SU-DHL-6 (cell line): Measurements from ENCODE around the gene CLTCL1.
"Not testable (repeated sequence)": the region's sequence is repeated elsewhere in the genome, so short reads cannot be mapped to it uniquely, and the experiment has no call there.

Experiments
- H2AFZ ChIP-seq: fragments of 200-600 bp; sonication (generic); 2 replicates; pipeline ENCODE4 v1.6.1; 2014; ENCODE audit warnings: low read depth, mild to moderate bottlenecking, moderate library complexity, mixed read lengths, antibody characterized with exemption, low read length; ENCODE audit not compliant: severe bottlenecking
- H3F3A ChIP-seq: fragments of 200-600 bp; shearing (Covaris generic); 2 replicates; pipeline ENCODE4 v1.6.0; 2016; ENCODE audit warnings: antibody characterized with exemption, mild to moderate bottlenecking; ENCODE audit not compliant: insufficient read depth
- H3K27ac ChIP-seq: fragments of 200-600 bp; sonication (generic); 2 replicates; pipeline ENCODE4 v1.5.1; 2016; ENCODE audit warnings: low read depth, mild to moderate bottlenecking, low read length, moderate library complexity, mixed read lengths
- H3K27me3 ChIP-seq: fragments of 200-600 bp; sonication (generic), shearing (Covaris generic); 2 replicates; pipeline ENCODE4 v1.6.0; 2014; ENCODE audit warnings: mild to moderate bottlenecking, low read length
- H3K36me3 ChIP-seq: fragments of 200-600 bp; sonication (generic); 2 replicates; pipeline ENCODE4 v1.6.1; 2014; ENCODE audit warnings: mild to moderate bottlenecking, low read length, mixed read lengths
- H3K4me2 ChIP-seq: fragments of 300-600, 200-600 bp; shearing (Covaris generic), sonication (generic); 2 replicates; pipeline ENCODE4 v1.6.0; 2014; ENCODE audit warnings: low read length, low read depth, mild to moderate bottlenecking; ENCODE audit not compliant: poor library complexity, severe bottlenecking
- H3K4me3 ChIP-seq: fragments of 200-600 bp; sonication (generic); 2 replicates; pipeline ENCODE4 v1.5.1; 2014; ENCODE audit warnings: antibody characterized with exemption, low read length, mild to moderate bottlenecking, mixed read lengths; ENCODE audit not compliant: insufficient read depth, poor library complexity, severe bottlenecking
- H3K79me2 ChIP-seq: fragments of 200-600 bp; sonication (generic); 2 replicates; pipeline ENCODE4 v1.6.1; 2014; ENCODE audit warnings: mild to moderate bottlenecking, low read length, moderate library complexity; ENCODE audit not compliant: insufficient read depth
- H3K9ac ChIP-seq: fragments of 200-600 bp; sonication (generic); 2 replicates; pipeline ENCODE4 v1.7.0; 2014; ENCODE audit warnings: mild to moderate bottlenecking, low read length
- H3K9me2 ChIP-seq: fragments of 200-600 bp; sonication (generic); replicated peaks from 2 replicates; pipeline ENCODE4 v1.6.1; 2014; ENCODE audit warnings: low read length; ENCODE audit not compliant: insufficient read depth
- H3K9me3 ChIP-seq: fragments of 200-600 bp; sonication (generic); 2 replicates; pipeline ENCODE4 v1.6.1; 2014; ENCODE audit warnings: low read length, mixed read lengths; ENCODE audit not compliant: insufficient read depth
- H4K20me1 ChIP-seq: fragments of 200-600 bp; sonication (generic); 2 replicates; pipeline ENCODE4 v1.6.1; 2014; ENCODE audit warnings: low read depth, mild to moderate bottlenecking, antibody characterized with exemption, low read length, moderate library complexity, mixed read lengths
- CTCF ChIP-seq: fragments of 200-600 bp; sonication (generic); IDR thresholded peaks from one replicate; pipeline ENCODE4 v1.5.1; 2017; ENCODE audit warnings: antibody characterized with exemption, mild to moderate bottlenecking, low read length, moderate library complexity; ENCODE audit not compliant: insufficient read depth, poor library complexity, severe bottlenecking
- EZH2phosphoT487 ChIP-seq: fragments of 200-600 bp; sonication (generic), shearing (Covaris generic); conservative IDR thresholded peaks from 2 replicates; pipeline ENCODE4 v1.6.1; 2018; ENCODE audit warnings: mild to moderate bottlenecking, antibody characterized with exemption, low read length, moderate library complexity, mixed read lengths

CLTCL1 gene

GRCh38 chr22:19319281-19319680, 27.8 kb upstream of the CLTCL1 start:
- no peak overlapping the region for H3K4me3 ChIP-seq
- H2AFZ ChIP-seq: no peak overlapping the region
- no peaks in the 10 kb centered on the region for H4K20me1 ChIP-seq
- H3K27me3 ChIP-seq: no peaks in the 10 kb centered on the region
- no peaks in the 10 kb centered on the region for H3F3A ChIP-seq
- no peak overlapping the region for H3K9ac ChIP-seq
- H3K27ac ChIP-seq: no peak overlapping the region
- no peaks in the 10 kb centered on the region for H3K79me2 ChIP-seq
- TF ChIP-seq EZH2phosphoT487 (no peak), CTCF (no peak)
- H3K4me2 ChIP-seq: no peak overlapping the region
- H3K9me3 ChIP-seq: no peaks in the 10 kb centered on the region
- no peaks in the 10 kb centered on the region for H3K9me2 ChIP-seq
- H3K36me3 ChIP-seq: no peaks in the 10 kb centered on the region

DNA sequence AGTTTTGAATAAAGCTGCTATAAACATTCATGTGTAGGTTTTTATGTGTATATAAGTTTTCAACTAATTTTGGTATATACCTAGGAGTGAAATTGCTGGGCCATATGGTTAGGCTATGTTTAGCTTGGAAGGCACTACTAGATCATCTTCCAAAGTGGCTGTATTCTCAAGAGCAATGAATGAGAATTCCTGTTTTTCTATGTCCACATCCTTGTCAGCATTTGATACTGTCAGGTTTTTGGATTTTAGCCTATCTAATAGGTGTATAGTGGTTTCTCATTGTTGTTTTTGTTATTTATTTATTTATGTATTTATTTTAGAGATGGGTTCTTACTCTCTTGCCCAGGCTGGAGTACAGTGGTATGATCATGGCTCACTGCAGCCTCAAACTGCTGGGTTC, 26.3 kb upstream of the CLTCL1 start:
- Histone ChIP-seq H4K20me1 (no peaks in the 10 kb centered on the region), H3K4me3 (no peak overlapping the region)

DNA sequence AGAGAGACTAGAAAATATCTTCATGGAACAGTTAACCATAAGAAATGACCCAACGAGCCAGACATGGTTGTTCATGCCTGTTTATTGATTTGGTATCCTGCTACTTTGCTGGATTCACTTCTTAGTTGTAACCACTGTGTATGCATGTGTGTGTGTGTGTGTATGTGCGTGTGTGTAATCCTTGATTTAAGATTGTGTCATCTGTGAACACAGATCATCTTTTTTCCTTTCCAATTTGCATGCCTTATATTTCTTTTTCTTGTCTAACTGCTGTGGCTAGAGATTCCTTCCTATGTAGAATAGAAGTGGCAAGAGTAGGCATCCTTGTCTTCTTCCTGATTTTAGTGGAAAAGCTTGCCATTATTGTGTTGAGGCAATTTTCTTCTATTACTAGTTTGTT, 16.4 kb upstream of the CLTCL1 start:
- H3K27me3 ChIP-seq: no peaks in the 10 kb centered on the region
- TF ChIP-seq CTCF (no peak), EZH2phosphoT487 (no peak)
- H3K9me3 ChIP-seq: no peaks in the 10 kb centered on the region
- no peak overlapping the region for H3K9ac ChIP-seq
- no peaks in the 10 kb centered on the region for H3K79me2 ChIP-seq
- H3K36me3 ChIP-seq: no peaks in the 10 kb centered on the region
- no peaks in the 10 kb centered on the region for H3K9me2 ChIP-seq
- no peak overlapping the region for H2AFZ ChIP-seq
- no peaks in the 10 kb centered on the region for H3F3A ChIP-seq
- no peak overlapping the region for H3K4me2 ChIP-seq
- H3K4me3 ChIP-seq: no peak overlapping the region
- H4K20me1 ChIP-seq: no peaks in the 10 kb centered on the region
- no peak overlapping the region for H3K27ac ChIP-seq

More for the DNA sequence above, 26.3 kb upstream of the CLTCL1 start:
- Histone ChIP-seq H3F3A (no peaks in the 10 kb centered on the region), H3K9me3 (no peaks in the 10 kb centered on the region), H3K27ac (no peak overlapping the region), H3K36me3 (no peaks in the 10 kb centered on the region), H3K27me3 (no peaks in the 10 kb centered on the region), H3K79me2 (no peaks in the 10 kb centered on the region), H3K9ac (no peak overlapping the region), H3K9me2 (no peaks in the 10 kb centered on the region), H2AFZ (no peak overlapping the region), H3K4me2 (no peak overlapping the region)
- no peak for TF ChIP-seq CTCF
- no peak for TF ChIP-seq EZH2phosphoT487

DNA sequence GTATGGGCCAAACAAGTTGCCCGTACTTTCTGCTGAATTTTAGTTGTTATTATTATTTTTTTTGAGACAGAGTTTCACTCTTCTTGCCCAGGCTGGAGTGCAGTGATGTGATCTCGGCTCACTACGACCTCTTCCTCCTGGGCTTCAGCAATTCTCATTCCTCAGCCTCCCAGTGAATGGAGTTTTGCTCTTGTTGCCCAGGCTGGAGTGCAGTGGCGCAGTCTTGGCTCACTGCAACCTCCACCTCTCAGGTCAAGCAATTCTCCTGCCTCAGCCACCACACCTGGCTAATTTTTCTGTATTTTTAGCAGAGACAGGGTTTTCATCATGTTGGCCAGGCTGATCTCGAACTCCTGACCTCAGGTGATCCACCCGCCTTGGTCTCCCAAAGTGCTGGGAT, 15.0 kb upstream of the CLTCL1 start:
- not testable (repeated sequence) for H3K79me2 ChIP-seq, H3K9ac ChIP-seq, H4K20me1 ChIP-seq, H3K36me3 ChIP-seq, H3K27me3 ChIP-seq, H3F3A ChIP-seq, H3K4me3 ChIP-seq, H3K27ac ChIP-seq, H3K9me2 ChIP-seq, H2AFZ ChIP-seq, H3K9me3 ChIP-seq, H3K4me2 ChIP-seq
